ENCODE data around the gene VMO1.

The VMO1 gene

DNA sequence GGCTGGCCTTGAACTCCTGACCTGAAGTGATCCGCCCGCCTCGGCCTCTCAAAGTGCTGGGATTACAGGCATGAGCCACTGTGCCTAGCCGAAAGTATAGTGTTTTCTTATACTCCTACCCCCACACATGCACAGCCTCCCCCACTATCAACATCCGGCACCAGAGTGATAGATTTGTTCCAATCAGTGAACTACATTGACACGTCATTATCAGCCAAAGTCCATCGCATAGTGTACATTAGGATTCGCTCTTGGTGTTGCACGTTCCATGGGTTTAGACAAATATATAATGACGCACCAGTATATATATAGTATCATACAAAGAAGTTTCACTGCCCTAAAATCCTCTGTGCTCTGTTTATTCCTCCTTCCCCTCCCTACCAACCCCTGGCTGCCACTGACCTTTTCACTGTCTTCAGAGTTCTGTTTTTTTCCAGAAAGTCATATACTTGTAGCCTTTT is 26.4 kb downstream of the VMO1 start:
- Histone ChIP-seq H3K27ac (ENCODE audit: low read length) (no peak overlapping the region), H3K36me3 (replicated peaks; ENCODE audit: insufficient read depth, low read length) (no peaks in the 10 kb centered on the region), H3K9me2 (replicated peaks; ENCODE audit: insufficient read depth, low read length) (no peaks in the 10 kb centered on the region), H3K4me3 (ENCODE audit: low read length) (no peak overlapping the region), H3F3A (ENCODE audit: insufficient read depth, low read length) (no peaks in the 10 kb centered on the region), H3K27me3 (replicated peaks; ENCODE audit: insufficient read depth, low read length) (no peaks in the 10 kb centered on the region), H3K4me2 (ENCODE audit: low read depth, low read length) (no peak overlapping the region), H3K9ac (ENCODE audit: low read length) (no peak overlapping the region), H4K20me1 (ENCODE audit: insufficient read depth, low read length) (no peaks in the 10 kb centered on the region), H3K9me3 (replicated peaks; ENCODE audit: insufficient read depth, low read length) (no peaks in the 10 kb centered on the region), H2AFZ (ENCODE audit: low read length) (no peak overlapping the region), H3K79me2 (ENCODE audit: low read length) (no peaks in the 10 kb centered on the region), H3K4me1 (ENCODE audit: low read length) (no peaks in the 10 kb centered on the region)
- no peak for TF ChIP-seq EZH2phosphoT487 (IDR thresholded peaks at IDR 0.05; ENCODE audit: low read length)
- no peak for TF ChIP-seq EZH2 (optimal IDR thresholded peaks at IDR 0.05; ENCODE audit: low read depth, low read length)
- DNase-seq, result no peak

- Histone ChIP-seq H3F3A (ENCODE audit: insufficient read depth, low read length) (0 out of 2 replicates have a peak, but pooled peaks cover 3% of the 10 kb centered on the region), H4K20me1 (ENCODE audit: insufficient read depth, low read length) (no peaks in the 10 kb centered on the region), H3K9ac (ENCODE audit: low read length) (no peak overlapping the region), H3K36me3 (replicated peaks; ENCODE audit: insufficient read depth, low read length) (no peaks in the 10 kb centered on the region), H3K27me3 (replicated peaks; ENCODE audit: insufficient read depth, low read length) (peaks cover 9% of the 10 kb centered on the region), H3K4me3 (ENCODE audit: low read length) (no peak overlapping the region), H3K4me2 (ENCODE audit: low read depth, low read length) (no peak overlapping the region), H3K9me3 (replicated peaks; ENCODE audit: insufficient read depth, low read length) (no peaks in the 10 kb centered on the region), H3K9me2 (replicated peaks; ENCODE audit: insufficient read depth, low read length) (no peaks in the 10 kb centered on the region), H3K27ac (ENCODE audit: low read length) (no peak overlapping the region), H3K4me1 (ENCODE audit: low read length) (peaks cover 6% of the 10 kb centered on the region; the same call in 1 of the 2 replicates), H3K79me2 (ENCODE audit: low read length) (no peaks in the 10 kb centered on the region), H2AFZ (ENCODE audit: low read length) (no peak overlapping the region)
- TF ChIP-seq EZH2phosphoT487 (IDR thresholded peaks at IDR 0.05; ENCODE audit: low read length) (no peak), CTCF (IDR thresholded peaks at IDR 0.05; ENCODE audit: low read length) (no peak), EZH2 (optimal IDR thresholded peaks at IDR 0.05; ENCODE audit: low read depth, low read length) (no peak)
- no peak for DNase-seq
These were observed 32.8 kb downstream of the VMO1 start for GRCh38 chr17:4753392-4753791.

DNA sequence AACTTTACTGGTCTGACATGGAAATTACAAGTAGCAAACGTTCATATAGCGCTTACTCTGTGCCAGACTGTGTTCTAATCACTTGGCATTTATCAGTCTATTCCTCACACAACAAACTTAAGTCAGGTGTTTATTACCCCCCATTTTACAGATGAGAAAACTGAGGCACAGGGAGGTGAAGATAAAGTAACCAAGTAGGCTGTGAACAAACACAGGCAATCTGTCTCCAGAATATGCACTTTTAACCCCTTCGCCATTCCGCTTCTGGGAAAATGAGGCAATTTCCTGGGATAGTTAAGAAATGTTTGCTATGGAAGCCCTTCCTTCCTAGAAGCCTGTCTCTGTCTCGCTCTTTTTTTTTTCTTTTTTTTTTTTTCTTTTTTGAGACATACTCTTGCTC is 34.2 kb downstream of the VMO1 start:
- Histone ChIP-seq H3K4me1 (ENCODE audit: low read length) (peaks cover 12% of the 10 kb centered on the region; the same call in 1 of the 2 replicates), H3K27me3 (replicated peaks; ENCODE audit: insufficient read depth, low read length) (peaks cover 9% of the 10 kb centered on the region), H3K9me2 (replicated peaks; ENCODE audit: insufficient read depth, low read length) (no peaks in the 10 kb centered on the region), H4K20me1 (ENCODE audit: insufficient read depth, low read length) (no peaks in the 10 kb centered on the region), H3K4me2 (ENCODE audit: low read depth, low read length) (no peak overlapping the region), H3K79me2 (ENCODE audit: low read length) (no peaks in the 10 kb centered on the region), H3F3A (ENCODE audit: insufficient read depth, low read length) (0 out of 2 replicates have a peak, but pooled peaks cover 8% of the 10 kb centered on the region), H3K36me3 (replicated peaks; ENCODE audit: insufficient read depth, low read length) (no peaks in the 10 kb centered on the region), H3K27ac (ENCODE audit: low read length) (no peak overlapping the region), H3K9me3 (replicated peaks; ENCODE audit: insufficient read depth, low read length) (no peaks in the 10 kb centered on the region), H2AFZ (ENCODE audit: low read length) (no peak overlapping the region), H3K9ac (ENCODE audit: low read length) (no peak overlapping the region), H3K4me3 (ENCODE audit: low read length) (no peak overlapping the region)
- no peak for TF ChIP-seq EZH2phosphoT487 (IDR thresholded peaks at IDR 0.05; ENCODE audit: low read length)
- TF ChIP-seq CTCF (IDR thresholded peaks at IDR 0.05; ENCODE audit: low read length), result no peak
- no peak for TF ChIP-seq EZH2 (optimal IDR thresholded peaks at IDR 0.05; ENCODE audit: low read depth, low read length)
- DNase-seq, result no peak

DNA sequence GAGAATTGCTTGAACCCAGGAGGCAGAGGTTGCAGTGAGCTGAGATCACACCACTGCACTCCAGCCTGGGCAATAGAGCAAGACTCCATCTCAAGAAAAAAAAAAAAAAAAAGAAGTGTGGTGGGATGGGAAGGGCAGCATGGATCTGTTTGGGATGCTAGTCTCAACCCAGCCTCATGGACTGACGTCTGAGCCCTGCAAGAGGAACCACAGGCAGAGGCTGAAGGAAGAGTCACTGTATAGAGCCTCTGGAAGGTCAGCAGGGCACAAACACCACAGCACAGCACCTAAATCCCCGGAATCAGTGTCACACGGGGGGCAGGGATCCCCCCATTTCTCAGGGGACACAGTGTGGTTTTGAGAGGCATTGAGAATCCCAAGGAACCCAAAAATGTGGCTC is 35.6 kb downstream of the VMO1 start:
- H3K27me3 ChIP-seq (replicated peaks; ENCODE audit: insufficient read depth, low read length), result peaks cover 9% of the 10 kb centered on the region
- no peak for DNase-seq
- H3K9ac ChIP-seq (ENCODE audit: low read length), result no peak overlapping the region
- TF ChIP-seq EZH2phosphoT487 (IDR thresholded peaks at IDR 0.05; ENCODE audit: low read length) (no peak), CTCF (IDR thresholded peaks at IDR 0.05; ENCODE audit: low read length) (no peak), EZH2 (optimal IDR thresholded peaks at IDR 0.05; ENCODE audit: low read depth, low read length) (no peak)
- 0 out of 2 replicates have a peak, but pooled peaks cover 8% of the 10 kb centered on the region for H3F3A ChIP-seq (ENCODE audit: insufficient read depth, low read length)
- H3K79me2 ChIP-seq (ENCODE audit: low read length), result no peaks in the 10 kb centered on the region
- H3K27ac ChIP-seq (ENCODE audit: low read length), result no peak overlapping the region
- 0 out of 2 replicates have a peak overlapping the region, but pooled peaks have one; percentile 2 for H2AFZ ChIP-seq (ENCODE audit: low read length)
- 0 out of 2 replicates have a peak overlapping the region, but pooled peaks have one; percentile 4 for H3K4me3 ChIP-seq (ENCODE audit: low read length)
- peaks cover 12% of the 10 kb centered on the region; the same call in 1 of the 2 replicates for H3K4me1 ChIP-seq (ENCODE audit: low read length)
- no peaks in the 10 kb centered on the region for H3K36me3 ChIP-seq (replicated peaks; ENCODE audit: insufficient read depth, low read length)
- no peaks in the 10 kb centered on the region for H3K9me2 ChIP-seq (replicated peaks; ENCODE audit: insufficient read depth, low read length)
- no peaks in the 10 kb centered on the region for H3K9me3 ChIP-seq (replicated peaks; ENCODE audit: insufficient read depth, low read length)
- H4K20me1 ChIP-seq (ENCODE audit: insufficient read depth, low read length), result no peaks in the 10 kb centered on the region
- peak overlapping the region; percentile 5; the same call in 1 of the 2 replicates for H3K4me2 ChIP-seq (ENCODE audit: low read depth, low read length)

All from MM.1S (cell line).